Muscle of leg (tissue), 11 donors: ENCODE measurements around the gene AFF2. TPM values are rescaled to one million over a fixed set of nuclear protein-coding genes. Genes with fewer than 3 reads are reported as not detected.

ENCODE experiments used
- DNase-seq: peaks from one replicate; pipeline ENCODE4 v3.0.0; 2013
- H3K27ac ChIP-seq: one replicate; pipeline ENCODE4 v1.5.1; 2013; ENCODE audit warnings: mild to moderate bottlenecking, low read length, control low read depth
- H3K27me3 ChIP-seq: one replicate; pipeline ENCODE4 v1.6.1; 2013; ENCODE audit warnings: low read length; ENCODE audit not compliant: control insufficient read depth, insufficient read depth
- H3K36me3 ChIP-seq: one replicate; pipeline ENCODE4 v1.6.1; 2013; ENCODE audit warnings: low read length; ENCODE audit not compliant: control insufficient read depth, insufficient read depth
- H3K4me1 ChIP-seq: one replicate; pipeline ENCODE4 v1.6.1; 2013; ENCODE audit warnings: low read length; ENCODE audit not compliant: control insufficient read depth, insufficient read depth
- H3K4me3 ChIP-seq: one replicate; pipeline ENCODE4 v1.5.1; 2013; ENCODE audit warnings: low read length, control low read depth
- H3K9me3 ChIP-seq: replicated peaks from 2 replicates; pipeline ENCODE4 v1.6.1; 2013; ENCODE audit warnings: low read depth, low read length; ENCODE audit not compliant: control insufficient read depth
- WGBS: methylation state at CpG from one replicate; pipeline ENCODE4 v1.1.5; 2013; ENCODE audit warnings: missing lambda C conversion rate; ENCODE audit not compliant: insufficient coverage; 5-methylcytosine and 5-hydroxymethylcytosine counted together
- polyA plus RNA-seq, 8 donors: library from polyadenylated mRNA; unstranded; fragments of 120-200 nt; gene quantifications; one replicate each; pipeline versions ENCODE4 v1.2.1 to v1.2.3, GENCODE V29; 2013; ENCODE audit warnings: inconsistent platforms in 1 of 8, low replicate concordance in 1 of 8; ENCODE audit not compliant: insufficient read length in 8 of 8, insufficient read depth in 1 of 8
- total RNA-seq: library from RNA; stranded (reverse); fragments of 120-200 nt; gene quantifications from one replicate; pipeline ENCODE4 v1.2.4, GENCODE V29; 2013

Gene AFF2
- total and polyA plus RNA-seq, 9 donors: 0.42 to 6.1 (median 1.4) TPM

DNA sequence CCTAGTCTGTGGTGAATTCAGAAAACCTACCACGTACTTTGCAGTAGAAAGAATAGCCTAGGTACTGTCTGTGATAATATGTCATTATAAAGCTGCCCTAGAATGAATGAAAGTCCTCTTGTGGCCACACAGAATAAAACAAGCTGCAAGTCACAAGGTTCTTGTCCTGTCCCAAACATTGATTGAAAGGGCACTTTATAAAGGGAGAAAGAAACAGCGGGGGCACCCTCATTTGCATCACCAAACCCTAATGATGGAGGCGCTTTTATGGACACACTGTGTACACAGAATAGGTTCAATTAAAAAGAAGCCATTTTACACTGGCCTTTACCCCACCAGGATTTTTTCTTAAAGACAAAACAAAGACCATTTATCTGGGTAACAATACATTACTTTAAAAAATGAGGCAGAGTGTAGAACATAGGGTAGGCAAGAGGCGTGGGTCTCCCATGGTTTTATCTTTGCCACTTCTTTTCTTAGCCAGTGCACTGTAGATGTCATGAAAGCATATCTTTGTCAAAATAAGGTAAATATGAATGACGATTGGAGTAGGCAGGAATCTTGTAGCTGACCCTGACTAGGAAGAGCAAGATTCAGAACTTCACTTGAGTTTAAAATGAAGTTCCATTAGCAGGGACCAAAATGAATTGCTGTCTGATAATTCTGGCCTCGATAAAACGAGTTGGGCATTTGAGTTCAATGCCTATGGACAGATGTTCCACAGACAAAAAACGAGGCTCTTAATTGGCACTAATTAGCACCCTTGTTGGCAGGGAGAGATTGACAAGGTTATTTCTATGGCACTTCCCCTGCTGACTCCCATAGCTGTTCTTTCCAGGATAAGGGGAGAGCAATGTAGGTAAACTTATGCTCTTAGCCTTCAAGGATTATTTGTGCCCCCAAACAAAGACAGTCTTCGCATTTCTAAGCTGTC is 365.1 kb downstream of the AFF2 start:
- Histone ChIP-seq H3K27me3 (peaks cover 3% of the 10 kb centered on the region), H3K4me1 (no peaks in the 10 kb centered on the region), H3K27ac (no peak overlapping the region), H3K4me3 (no peak overlapping the region), H3K36me3 (no peaks in the 10 kb centered on the region), H3K9me3 (no peaks in the 10 kb centered on the region)
- WGBS: 69% methylated on average over 3 of the region's 9 CpGs
- DNase-seq: no peak

DNA sequence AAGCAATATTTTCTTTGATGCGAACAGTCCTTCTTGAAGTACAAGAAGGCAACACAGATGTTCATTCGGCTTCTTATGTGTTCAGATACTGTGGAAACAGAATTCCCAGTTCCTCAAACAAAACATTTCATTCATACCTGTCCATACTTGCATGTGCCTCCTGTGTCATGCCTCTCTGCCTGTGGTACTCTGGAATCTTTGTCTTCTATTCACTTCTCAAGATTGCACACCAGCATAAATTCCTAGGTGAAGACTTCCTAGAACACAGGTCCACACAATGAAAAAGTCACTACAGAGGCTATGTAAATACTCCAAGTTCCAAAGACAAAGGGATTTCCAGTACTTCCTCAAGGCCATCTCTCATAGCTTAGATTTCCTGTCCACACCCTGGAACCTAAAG is 367.2 kb downstream of the AFF2 start:
- H3K27me3 ChIP-seq: peaks cover 3% of the 10 kb centered on the region
- no peak overlapping the region for H3K27ac ChIP-seq
- H3K4me1 ChIP-seq: peaks cover 5% of the 10 kb centered on the region
- no peak overlapping the region for H3K4me3 ChIP-seq
- no peaks in the 10 kb centered on the region for H3K9me3 ChIP-seq
- no peaks in the 10 kb centered on the region for H3K36me3 ChIP-seq
- no peak for DNase-seq
- WGBS: 100% methylated on average over 1 of the region's 2 CpGs

DNA sequence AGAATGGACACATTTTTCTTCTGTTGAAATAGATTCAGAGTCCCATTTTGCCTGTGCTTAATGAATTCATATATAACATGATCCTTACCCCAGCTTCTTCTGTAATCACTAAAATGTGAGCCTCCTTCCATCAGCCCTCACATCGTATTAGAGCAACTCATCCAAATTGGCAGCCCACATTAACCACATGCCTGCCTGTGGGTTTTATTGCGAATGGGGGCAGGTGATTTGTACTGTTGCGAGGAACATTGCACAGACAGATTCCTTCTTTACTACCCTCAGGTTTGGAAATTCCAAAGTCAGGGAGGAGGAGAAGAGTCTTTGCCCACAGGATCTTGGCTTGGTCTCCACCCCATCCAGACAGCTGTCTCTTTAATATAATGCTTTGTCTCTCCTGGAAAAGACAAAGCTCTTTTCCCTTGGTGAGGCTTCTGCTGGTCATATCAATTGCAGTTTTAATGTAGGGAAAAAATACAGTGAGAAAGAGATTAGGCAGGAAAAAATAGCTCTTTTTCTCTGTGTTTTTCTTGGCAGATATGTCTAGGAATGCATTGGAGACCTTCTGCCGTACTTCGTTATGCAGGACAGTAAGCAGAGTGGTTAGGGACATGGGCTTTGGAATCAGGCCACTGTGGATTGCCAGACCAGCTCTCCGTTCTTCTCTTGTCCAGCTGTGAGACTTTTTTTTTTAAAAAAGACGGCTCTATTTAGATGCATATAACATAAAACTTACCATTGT is 371.2 kb downstream of the AFF2 start:
- H3K36me3 ChIP-seq: no peaks in the 10 kb centered on the region
- DNase-seq: peak; percentile 87
- H3K27me3 ChIP-seq: peaks cover 3% of the 10 kb centered on the region
- WGBS: 8% methylated on average over 2 of the region's 7 CpGs
- no peak overlapping the region for H3K4me3 ChIP-seq
- H3K9me3 ChIP-seq: no peaks in the 10 kb centered on the region
- H3K4me1 ChIP-seq: peaks cover 5% of the 10 kb centered on the region
- H3K27ac ChIP-seq: no peak overlapping the region

DNA sequence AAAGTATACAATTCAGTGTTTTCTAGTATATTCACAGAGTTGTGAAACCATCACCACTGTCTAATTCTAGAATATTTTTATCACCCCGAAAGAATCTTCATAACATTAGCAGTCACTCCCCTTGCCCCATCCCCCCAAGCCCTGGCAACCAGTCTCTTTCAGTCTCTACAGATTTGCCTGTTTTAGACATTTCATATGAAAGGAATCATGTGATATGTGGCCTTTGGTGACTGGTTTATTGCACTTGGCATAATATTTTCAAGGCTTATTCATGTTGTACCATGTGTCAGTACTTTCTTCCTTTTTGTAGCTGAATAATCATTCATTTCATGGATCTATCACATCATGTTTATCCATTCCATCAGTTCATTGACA is 371.7 kb downstream of the AFF2 start:
- no peak overlapping the region for H3K27ac ChIP-seq
- H3K36me3 ChIP-seq: no peaks in the 10 kb centered on the region
- 40% methylated on average over 1 of the region's 1 CpG for WGBS
- no peaks in the 10 kb centered on the region for H3K27me3 ChIP-seq
- H3K4me1 ChIP-seq: peaks cover 5% of the 10 kb centered on the region
- H3K9me3 ChIP-seq: no peaks in the 10 kb centered on the region
- no peak for DNase-seq
- no peak overlapping the region for H3K4me3 ChIP-seq

DNA sequence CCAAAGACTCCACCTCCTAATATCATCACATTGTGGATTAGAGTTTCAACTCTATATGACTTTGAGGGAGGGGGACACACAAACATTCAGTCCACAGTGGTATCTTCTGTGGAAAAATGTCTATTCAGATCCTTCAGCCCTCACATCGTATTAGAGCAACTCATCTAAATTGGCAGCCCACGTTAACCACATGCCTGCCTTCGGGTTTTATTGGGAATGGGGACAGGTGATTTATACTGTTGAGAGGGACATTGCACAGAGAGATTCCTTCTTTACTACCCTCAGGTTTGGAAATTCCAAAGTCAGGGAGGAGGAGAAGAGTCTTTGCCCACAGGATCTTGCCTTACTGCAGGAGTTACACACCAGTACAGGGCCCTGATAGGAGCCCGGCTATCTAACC is 372.5 kb downstream of the AFF2 start:
- H3K36me3 ChIP-seq: no peaks in the 10 kb centered on the region
- H3K4me3 ChIP-seq: no peak overlapping the region
- no peak overlapping the region for H3K27ac ChIP-seq
- DNase-seq: no peak
- no peaks in the 10 kb centered on the region for H3K9me3 ChIP-seq
- H3K4me1 ChIP-seq: peaks cover 5% of the 10 kb centered on the region
- 83% methylated on average over 1 of the region's 4 CpGs for WGBS
- no peaks in the 10 kb centered on the region for H3K27me3 ChIP-seq

DNA sequence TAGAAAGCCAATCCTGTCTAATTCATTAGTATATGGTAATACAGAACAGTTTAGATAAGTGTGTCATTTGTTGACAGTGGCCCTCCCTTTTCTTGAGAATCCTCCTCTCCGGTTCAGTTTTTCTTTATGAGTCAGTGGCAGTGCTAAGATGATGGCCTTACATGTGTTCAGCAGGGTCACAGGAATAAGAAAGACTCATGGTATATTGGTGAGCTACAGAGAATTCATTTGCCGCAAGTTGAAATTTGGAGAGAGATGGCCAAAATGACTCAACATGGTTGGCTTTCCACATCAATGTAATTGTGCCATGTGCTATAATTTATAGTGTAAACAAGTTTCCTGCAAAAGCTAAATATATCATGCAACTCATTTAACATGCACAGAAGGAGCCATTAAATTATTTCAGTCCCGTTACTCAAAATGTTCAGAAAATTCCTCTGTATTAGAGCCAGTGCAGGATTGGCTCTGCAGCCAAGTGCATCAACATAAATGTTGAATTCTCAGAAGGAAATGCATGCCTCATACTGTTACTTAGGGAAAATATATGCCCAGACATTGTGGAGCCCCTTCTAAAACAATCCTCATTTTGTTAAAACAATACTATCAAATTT is 374.3 kb downstream of the AFF2 start:
- no peak overlapping the region for H3K27ac ChIP-seq
- no peak overlapping the region for H3K4me3 ChIP-seq
- peak; percentile 51 for DNase-seq
- no CpG with 5 or more reads among the region's 3 CpGs for WGBS
- H3K36me3 ChIP-seq: no peaks in the 10 kb centered on the region
- peaks cover under 1% of the 10 kb centered on the region for H3K27me3 ChIP-seq
- peaks cover 5% of the 10 kb centered on the region for H3K4me1 ChIP-seq
- H3K9me3 ChIP-seq: no peaks in the 10 kb centered on the region

DNA sequence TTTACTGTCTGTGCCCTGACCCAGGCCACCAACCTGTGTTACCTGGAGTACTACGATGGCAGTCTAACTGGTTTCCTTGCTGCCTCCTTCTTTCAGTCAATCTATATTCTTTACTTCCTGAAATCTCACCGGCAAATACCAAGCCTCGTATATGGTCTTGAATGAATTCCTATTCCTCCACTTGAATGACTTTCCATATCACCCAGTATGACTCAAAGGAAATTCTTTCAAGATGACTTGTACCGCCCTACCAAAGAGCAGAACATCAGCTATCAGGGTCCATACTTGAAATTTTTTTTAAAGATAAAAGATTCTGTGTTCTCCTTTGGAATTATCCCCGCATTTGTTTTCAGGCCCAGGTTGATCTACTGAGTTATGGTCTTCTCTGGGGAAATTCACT is 378.0 kb downstream of the AFF2 start:
- Histone ChIP-seq H3K36me3 (no peaks in the 10 kb centered on the region), H3K9me3 (no peaks in the 10 kb centered on the region), H3K27me3 (peaks cover 2% of the 10 kb centered on the region), H3K4me3 (no peak overlapping the region), H3K4me1 (no peaks in the 10 kb centered on the region), H3K27ac (no peak overlapping the region)
- WGBS: 86% methylated on average over 2 of the region's 5 CpGs
- no peak for DNase-seq

DNA sequence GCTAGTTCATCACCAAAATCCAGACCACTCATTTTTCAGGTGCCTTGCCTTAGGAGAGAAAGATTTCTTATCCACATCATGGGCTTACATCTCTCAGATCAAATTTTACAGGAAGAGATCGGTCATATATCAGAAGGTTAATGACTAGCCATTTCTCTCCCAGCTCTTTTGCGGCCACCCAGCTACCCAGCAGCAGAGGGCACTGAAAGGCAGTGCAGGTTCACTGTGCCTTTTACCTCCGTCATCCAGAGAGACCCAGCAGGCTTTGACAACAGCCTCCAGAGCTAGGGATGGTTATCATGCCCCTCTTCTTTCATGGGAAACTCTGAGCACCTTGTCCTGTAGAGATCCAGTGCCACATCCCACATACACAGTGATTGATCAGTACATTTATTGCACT is 384.8 kb downstream of the AFF2 start:
- no peak overlapping the region for H3K4me3 ChIP-seq
- H3K27me3 ChIP-seq: no peaks in the 10 kb centered on the region
- WGBS: 60% methylated on average over 3 of the region's 3 CpGs
- H3K4me1 ChIP-seq: no peaks in the 10 kb centered on the region
- H3K9me3 ChIP-seq: no peaks in the 10 kb centered on the region
- H3K36me3 ChIP-seq: no peaks in the 10 kb centered on the region
- DNase-seq: no peak
- H3K27ac ChIP-seq: no peak overlapping the region

DNA sequence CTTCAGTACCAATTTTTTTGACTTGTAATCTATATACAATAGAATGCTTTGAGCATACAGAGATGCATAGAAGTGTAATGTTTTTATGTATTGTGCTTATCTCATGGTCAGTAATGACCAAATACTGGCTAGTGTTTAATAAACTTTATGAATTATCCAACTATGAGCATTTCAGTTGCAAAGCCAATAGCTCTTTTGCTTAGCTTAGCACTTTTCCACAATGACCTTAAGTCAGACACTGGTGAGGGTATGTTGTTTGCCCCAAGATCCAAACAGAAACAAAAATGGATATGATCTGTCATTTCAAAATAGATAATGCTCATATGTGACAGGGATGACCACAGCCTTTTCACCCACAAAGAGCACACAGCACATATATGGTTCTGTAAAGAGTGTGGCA is 393.0 kb downstream of the AFF2 start:
- peaks cover 5% of the 10 kb centered on the region for H3K27me3 ChIP-seq
- no peaks in the 10 kb centered on the region for H3K36me3 ChIP-seq
- H3K9me3 ChIP-seq: no peaks in the 10 kb centered on the region
- H3K4me1 ChIP-seq: no peaks in the 10 kb centered on the region
- H3K27ac ChIP-seq: no peak overlapping the region
- DNase-seq: no peak
- H3K4me3 ChIP-seq: no peak overlapping the region

DNA sequence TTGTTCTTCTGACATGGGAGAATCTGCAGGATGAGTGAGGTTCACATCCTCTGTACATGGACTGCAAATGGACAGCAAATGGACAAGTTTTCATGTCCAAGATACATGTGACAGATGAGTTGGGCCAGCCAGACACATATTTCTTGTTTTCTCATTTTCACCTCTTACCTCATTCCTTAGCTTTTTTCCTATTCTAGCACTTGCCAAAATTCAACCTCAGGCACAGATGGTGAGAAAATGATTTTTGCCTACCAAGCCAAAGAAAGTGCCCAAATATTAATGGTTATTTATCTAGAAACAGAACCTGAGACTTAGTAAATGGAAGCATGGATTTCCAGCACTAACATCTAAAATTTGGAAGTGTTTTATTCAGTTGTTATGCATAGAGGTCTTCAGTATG is 402.2 kb downstream of the AFF2 start:
- Histone ChIP-seq H3K27me3 (peaks cover 3% of the 10 kb centered on the region), H3K4me1 (no peaks in the 10 kb centered on the region), H3K9me3 (no peaks in the 10 kb centered on the region), H3K36me3 (no peaks in the 10 kb centered on the region), H3K27ac (no peak overlapping the region), H3K4me3 (no peak overlapping the region)
- no peak for DNase-seq
